Measurements from ENCODE around the gene CGB8. TPM values are rescaled to one million over a fixed set of nuclear protein-coding genes. Genes with fewer than 3 reads are reported as not detected.
"Not testable (repeated sequence)": the region's sequence is repeated elsewhere in the genome, so short reads cannot be mapped to it uniquely, and the experiment has no call there.

Gene CGB8
- total RNA-seq, 1 donor from 2014 or later: not detected

DNA sequence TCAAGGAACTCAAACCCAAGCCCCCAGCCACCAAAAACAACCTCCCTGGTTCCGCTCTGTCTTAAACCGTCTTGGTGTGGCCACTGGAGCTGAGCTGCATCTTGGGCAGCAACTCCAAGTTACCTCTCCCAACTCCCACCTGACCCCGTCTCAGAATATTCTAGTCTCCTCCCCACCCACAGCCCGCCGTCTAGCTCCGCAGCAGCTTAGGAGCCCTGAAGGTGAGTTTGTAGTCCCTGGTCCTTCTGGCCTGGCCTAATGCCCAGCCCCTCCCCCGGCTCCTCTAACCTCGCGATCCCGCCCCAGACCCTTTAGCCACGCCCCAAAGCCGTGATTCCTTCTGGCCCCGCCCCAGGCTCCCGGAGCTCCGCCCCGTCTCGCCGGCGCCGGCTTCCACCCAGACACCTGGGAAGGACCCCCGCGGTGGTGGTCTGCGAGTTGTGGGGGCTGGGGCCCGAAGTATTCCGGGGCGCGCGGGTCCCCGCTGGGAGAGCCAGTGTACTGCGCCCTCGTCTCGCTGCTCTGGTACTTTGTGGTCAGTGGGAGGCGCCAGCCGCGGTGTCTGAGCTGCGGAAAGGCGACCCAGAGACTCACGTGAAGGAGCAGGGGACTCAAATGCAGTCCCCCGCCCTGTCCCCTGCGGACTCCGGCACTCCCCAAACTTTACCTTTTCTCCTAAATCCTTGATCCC is 29.5 kb downstream of the CGB8 start:
- peak; percentile 77 for DNase-seq (ENCODE audit: low spot score)
- H3K79me2 ChIP-seq (ENCODE audit: low read depth): no peaks in the 10 kb centered on the region
- H3K27ac ChIP-seq: no peak overlapping the region
- peak overlapping the region; percentile 31 for H3K4me3 ChIP-seq
- H3K4me2 ChIP-seq: no peak overlapping the region
- no peaks in the 10 kb centered on the region for H3K36me3 ChIP-seq
- H2AFZ ChIP-seq (replicated peaks): no peak overlapping the region
- peaks cover 2% of the 10 kb centered on the region for H3K9me3 Mint-ChIP-seq
- peak overlapping the region; percentile 46 for H3K4me3 Mint-ChIP-seq
- peaks cover 12% of the 10 kb centered on the region for H3K4me1 ChIP-seq
- H3F3A ChIP-seq (ENCODE audit: low read depth): peaks cover 21% of the 10 kb centered on the region
- H3K27me3 Mint-ChIP-seq (ENCODE audit: insufficient read depth, low read depth): peaks cover 29% of the 10 kb centered on the region
- H3K4me1 Mint-ChIP-seq: peaks cover 19% of the 10 kb centered on the region
- H3K27me3 ChIP-seq: peaks cover 52% of the 10 kb centered on the region
- H3K27ac Mint-ChIP-seq: peak overlapping the region; percentile 11
- H3K9ac ChIP-seq: no peak overlapping the region
- H3K36me3 Mint-ChIP-seq: peaks cover 3% of the 10 kb centered on the region
- H3K9me3 ChIP-seq (ENCODE audit: low read depth): no peaks in the 10 kb centered on the region
- no peak for TF ChIP-seq EZH2phosphoT487 (IDR thresholded peaks at IDR 0.05)
- TF ChIP-seq, protein P1, sequence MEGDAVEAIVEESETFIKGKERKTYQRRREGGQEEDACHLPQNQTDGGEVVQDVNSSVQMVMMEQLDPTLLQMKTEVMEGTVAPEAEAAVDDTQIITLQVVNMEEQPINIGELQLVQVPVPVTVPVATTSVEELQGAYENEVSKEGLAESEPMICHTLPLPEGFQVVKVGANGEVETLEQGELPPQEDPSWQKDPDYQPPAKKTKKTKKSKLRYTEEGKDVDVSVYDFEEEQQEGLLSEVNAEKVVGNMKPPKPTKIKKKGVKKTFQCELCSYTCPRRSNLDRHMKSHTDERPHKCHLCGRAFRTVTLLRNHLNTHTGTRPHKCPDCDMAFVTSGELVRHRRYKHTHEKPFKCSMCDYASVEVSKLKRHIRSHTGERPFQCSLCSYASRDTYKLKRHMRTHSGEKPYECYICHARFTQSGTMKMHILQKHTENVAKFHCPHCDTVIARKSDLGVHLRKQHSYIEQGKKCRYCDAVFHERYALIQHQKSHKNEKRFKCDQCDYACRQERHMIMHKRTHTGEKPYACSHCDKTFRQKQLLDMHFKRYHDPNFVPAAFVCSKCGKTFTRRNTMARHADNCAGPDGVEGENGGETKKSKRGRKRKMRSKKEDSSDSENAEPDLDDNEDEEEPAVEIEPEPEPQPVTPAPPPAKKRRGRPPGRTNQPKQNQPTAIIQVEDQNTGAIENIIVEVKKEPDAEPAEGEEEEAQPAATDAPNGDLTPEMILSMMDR (IDR thresholded peaks at IDR 0.05): peak; percentile 44
- peaks cover 8% of the 10 kb centered on the region for H4K20me1 ChIP-seq (ENCODE audit: low read depth)

DNA sequence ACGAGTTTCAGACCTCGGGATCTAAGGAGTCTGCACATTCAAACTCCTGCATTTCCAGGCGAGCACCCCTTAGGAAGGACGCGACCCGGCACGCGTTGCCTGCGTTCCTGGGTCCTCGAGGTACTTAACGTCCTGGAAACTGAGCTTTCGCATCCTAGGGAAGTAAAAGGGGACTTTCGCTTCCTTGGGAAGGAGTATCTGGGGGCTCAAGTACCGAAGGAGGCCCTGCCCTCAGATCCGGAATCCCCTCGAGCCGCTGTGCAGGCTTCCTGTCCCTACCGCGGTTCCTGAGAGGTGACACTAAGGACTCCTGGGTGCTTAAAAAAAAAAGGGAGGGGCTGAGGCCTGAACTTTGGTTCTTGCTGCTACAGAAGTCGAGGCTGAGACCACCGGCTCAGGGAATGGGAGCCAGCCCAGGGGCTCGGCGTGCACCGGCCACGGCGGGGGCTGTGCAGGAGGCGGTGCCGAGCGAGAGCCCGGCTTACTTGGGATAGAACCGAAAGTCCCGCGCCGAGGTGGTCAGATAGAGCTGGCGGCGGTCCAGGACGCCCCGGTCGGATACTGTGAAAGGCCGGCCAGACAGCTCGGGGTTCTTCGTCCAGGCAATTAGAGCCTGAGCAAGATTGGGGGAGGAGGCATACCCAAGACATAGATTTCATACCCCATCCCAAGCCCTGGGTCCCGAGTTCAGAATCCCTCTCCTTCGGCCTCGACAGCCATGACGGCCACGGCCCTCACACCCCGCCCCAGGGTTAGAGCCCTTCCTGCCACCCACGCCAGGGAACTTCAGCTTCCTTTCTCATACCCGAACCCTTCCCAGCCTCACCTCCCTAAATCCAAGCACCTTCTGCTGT is 30.3 kb downstream of the CGB8 start:
- H3K36me3 ChIP-seq; H3K4me3 Mint-ChIP-seq; H3K79me2 ChIP-seq (ENCODE audit: low read depth); H3K27ac ChIP-seq; H3K36me3 Mint-ChIP-seq; H3K9ac ChIP-seq; H4K20me1 ChIP-seq (ENCODE audit: low read depth); H3K9me3 Mint-ChIP-seq; H2AFZ ChIP-seq (replicated peaks); H3K9me3 ChIP-seq (ENCODE audit: low read depth): not testable (repeated sequence)
- H3K27ac Mint-ChIP-seq: peak overlapping the region; percentile 11
- H3K27me3 Mint-ChIP-seq (ENCODE audit: insufficient read depth, low read depth): peaks cover 29% of the 10 kb centered on the region
- Histone ChIP-seq H3K4me1 (peaks cover 12% of the 10 kb centered on the region), H3K4me2 (peak overlapping the region; percentile 92), H3F3A (ENCODE audit: low read depth) (peaks cover 21% of the 10 kb centered on the region), H3K27me3 (peaks cover 52% of the 10 kb centered on the region), H3K4me3 (peak overlapping the region; percentile 56)
- TF ChIP-seq EZH2phosphoT487 (IDR thresholded peaks at IDR 0.05): peak; percentile 63
- TF ChIP-seq EZH2 (IDR thresholded peaks at IDR 0.05): peak; percentile 70
- peaks cover 19% of the 10 kb centered on the region for H3K4me1 Mint-ChIP-seq
- DNase-seq (ENCODE audit: low spot score): peak; percentile 21

DNA sequence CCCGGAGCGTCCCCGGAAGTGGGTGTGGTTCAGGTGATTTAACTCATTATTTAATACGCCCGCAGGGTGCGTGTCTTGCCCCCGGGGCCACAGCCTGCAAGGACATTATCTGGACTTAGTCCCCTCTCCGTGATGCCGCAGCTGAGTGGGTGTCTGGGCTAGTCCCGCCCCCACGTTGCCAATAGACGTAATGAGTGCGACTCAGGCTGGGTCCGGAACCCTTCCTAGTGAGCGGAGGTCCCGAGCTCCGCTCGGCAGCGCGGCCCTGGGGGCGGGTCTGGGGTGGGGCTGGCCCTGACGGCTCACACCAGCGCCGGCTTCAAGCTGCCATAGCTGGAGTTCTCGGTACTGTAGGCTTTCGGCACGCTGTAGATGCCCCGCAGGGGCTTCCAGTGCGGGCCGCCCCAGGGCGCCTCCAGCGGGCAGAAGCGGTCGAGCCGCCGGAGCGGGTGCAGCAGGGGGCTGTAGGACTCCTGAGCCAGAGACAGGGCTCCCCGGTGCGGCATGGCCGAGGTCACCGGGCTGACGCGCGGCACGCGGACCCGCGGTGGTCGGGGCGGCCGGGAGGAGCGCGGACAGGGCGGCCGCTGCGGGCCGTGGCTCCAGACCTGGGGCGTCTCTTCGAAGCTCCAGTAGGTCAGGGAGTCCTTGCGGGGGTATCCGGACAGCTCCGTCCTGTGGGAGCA is 31.1 kb downstream of the CGB8 start:
- DNase-seq (ENCODE audit: low spot score): peak; percentile 79
- Histone ChIP-seq H3K4me1 (peaks cover 12% of the 10 kb centered on the region), H3K79me2 (ENCODE audit: low read depth) (no peaks in the 10 kb centered on the region), H3K4me3 (peak overlapping the region; percentile 56), H3K9me3 (ENCODE audit: low read depth) (no peaks in the 10 kb centered on the region), H2AFZ (replicated peaks) (no peak overlapping the region), H3F3A (ENCODE audit: low read depth) (peaks cover 21% of the 10 kb centered on the region), H4K20me1 (ENCODE audit: low read depth) (peaks cover 8% of the 10 kb centered on the region), H3K27ac (no peak overlapping the region), H3K9ac (no peak overlapping the region), H3K27me3 (peaks cover 52% of the 10 kb centered on the region), H3K4me2 (peak overlapping the region; percentile 92), H3K36me3 (no peaks in the 10 kb centered on the region)
- Mint-ChIP-seq H3K27ac (no peak overlapping the region), H3K4me1 (peaks cover 19% of the 10 kb centered on the region), H3K4me3 (no peak overlapping the region), H3K36me3 (peaks cover 6% of the 10 kb centered on the region), H3K9me3 (peaks cover 2% of the 10 kb centered on the region), H3K27me3 (ENCODE audit: insufficient read depth, low read depth) (peaks cover 29% of the 10 kb centered on the region)
- TF ChIP-seq EZH2phosphoT487 (IDR thresholded peaks at IDR 0.05) (peak; percentile 65), EZH2 (IDR thresholded peaks at IDR 0.05) (peak; percentile 75)
- TF ChIP-seq, protein P1 (IDR thresholded peaks at IDR 0.05): peak; percentile 49

All from neural progenitor cell (in vitro differentiated cells).